Measurements from ENCODE around the gene APOL1.
"Not testable (repeated sequence)": the region's sequence is repeated elsewhere in the genome, so short reads cannot be mapped to it uniquely, and the experiment has no call there.

The APOL1 gene

GRCh38 chr22:36252754-36253522 is at the start of gene APOL1:
TSS of gene APOL1 (plus strand) at chr22:36253133. CDS start at chr22:36254956, 1,823 bp downstream.
- DNase-seq, result no peak

GRCh38 chr22:36203441-36203840 is 49.5 kb upstream of the APOL1 start:
- DNase-seq, result not testable (repeated sequence)

GRCh38 chr22:36204001-36204631 is 48.8 kb upstream of the APOL1 start:
- no peak for DNase-seq

DNA sequence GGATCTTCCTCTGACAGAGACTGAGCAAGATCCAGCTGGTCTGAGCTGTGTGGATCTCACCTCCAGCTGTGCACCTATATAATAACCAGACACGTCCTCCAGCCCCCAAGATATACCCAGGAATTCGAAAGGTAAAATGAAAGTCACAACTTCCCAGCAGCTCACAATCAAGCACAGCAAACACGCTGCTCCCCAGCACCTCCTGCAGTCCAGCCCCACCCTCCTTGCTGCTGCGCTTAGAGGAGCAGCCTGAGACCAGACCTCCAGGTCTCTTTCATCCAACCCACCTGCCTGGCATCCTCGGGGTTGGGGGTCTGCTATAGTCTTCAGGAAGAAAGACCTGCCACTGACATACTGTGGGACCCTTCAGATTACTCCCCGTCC is 48.3 kb upstream of the APOL1 start:
- DNase-seq, result no peak

DNA sequence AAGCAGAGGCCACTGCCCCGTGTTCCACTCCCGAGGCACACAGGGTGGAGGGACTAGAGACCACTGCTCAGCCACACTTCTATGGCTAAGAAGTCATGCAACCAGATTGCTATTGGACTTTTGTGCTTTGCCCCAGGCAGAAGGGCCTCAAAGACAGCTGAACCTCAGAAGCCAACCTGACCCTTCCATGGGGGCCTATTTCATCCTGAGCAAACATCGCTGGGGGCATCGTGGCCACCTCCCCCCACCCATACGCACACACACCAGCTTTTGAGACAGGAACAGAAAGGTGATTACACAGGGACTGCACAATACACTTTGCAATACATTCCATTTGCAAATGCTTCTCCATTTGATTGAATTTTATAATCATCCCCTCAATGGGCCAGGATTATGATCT is 47.4 kb upstream of the APOL1 start:
- not testable (repeated sequence) for DNase-seq

GRCh38 chr22:36206255-36206654 is 46.7 kb upstream of the APOL1 start:
- DNase-seq, result no peak

DNA sequence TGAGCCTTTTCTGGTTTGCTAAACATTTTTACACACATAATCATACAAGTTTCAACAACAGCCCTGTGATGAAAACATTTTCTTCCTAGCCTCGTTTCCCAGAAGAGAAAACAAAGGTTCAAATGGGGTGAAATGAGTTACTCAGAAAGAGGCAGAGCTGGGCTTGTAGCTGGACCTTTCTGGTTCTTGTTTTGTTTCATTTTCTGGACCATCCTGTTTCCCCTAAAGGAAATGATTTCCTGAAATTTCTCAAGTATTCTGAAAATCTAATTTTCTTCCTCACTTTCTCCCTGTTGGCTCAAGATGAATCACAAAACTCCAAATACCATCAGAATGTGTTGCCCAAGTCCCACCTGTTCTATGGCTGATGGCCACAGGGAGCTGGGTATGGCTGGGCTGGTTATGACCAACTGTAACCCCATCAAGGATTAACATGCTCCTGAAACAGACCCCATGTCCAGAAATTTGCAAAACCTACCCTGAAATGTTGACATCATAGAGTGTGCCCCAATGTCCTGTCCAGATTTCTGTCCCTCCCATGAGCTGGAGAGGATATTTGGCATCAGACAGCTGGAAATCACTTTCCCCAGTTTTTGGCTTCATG is 44.7 kb upstream of the APOL1 start:
- DNase-seq, result no peak

GRCh38 chr22:36208914-36209313 is 44.0 kb upstream of the APOL1 start:
- DNase-seq, result no peak

GRCh38 chr22:36209488-36209908 is 43.4 kb upstream of the APOL1 start:
- not testable (repeated sequence) for DNase-seq

DNA sequence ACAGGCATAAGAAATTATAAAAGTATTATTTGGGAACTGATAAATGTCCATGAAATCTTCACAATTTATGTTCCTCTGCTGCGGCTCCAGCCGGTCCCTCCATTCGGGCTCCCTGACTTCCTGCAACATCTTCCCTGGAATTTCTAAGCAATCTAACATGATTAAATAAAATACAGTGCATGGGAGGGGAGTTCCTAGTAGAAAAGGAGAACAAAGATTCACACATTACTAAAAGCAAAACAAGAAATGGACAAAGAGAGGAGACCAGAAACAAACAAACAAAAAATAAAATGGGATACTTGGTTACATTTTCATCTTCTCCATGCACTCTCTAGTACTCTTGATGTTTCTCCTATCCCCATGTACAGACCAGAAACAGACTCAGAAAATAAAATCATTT is 42.7 kb upstream of the APOL1 start:
- DNase-seq, result no peak

DNA sequence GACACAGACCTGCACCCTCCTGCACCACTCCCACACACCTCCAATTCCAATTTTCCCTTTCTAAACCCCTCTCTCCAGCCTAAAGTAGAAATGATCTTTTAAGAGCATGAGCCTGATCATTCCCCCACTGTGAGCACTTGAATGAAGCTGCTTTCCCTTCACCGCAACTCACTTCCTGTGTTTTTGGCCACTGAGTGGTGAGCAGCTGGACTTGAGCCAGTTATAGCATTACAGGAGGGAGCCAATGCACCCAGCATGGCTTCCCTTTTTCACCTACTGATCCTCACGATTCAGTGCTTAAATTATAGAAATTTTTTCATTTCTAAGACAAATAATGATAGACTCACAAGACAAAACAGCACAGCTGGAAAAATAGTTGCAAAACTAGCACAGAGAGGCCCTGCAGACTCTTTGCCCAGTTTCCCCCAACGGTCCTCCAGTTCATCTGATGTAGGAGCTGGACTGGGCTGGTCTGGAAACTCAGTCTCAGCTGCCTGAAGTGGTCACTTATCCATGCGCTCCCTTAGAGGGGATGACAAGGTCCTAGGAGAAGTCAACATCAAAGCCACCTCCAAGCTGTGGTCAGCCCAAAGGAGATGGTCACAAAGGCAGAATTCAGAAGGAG is 41.6 kb upstream of the APOL1 start:
- DNase-seq, result no peak

- no peak for DNase-seq
These were observed 40.0 kb upstream of the APOL1 start for GRCh38 chr22:36212901-36213300.

DNA sequence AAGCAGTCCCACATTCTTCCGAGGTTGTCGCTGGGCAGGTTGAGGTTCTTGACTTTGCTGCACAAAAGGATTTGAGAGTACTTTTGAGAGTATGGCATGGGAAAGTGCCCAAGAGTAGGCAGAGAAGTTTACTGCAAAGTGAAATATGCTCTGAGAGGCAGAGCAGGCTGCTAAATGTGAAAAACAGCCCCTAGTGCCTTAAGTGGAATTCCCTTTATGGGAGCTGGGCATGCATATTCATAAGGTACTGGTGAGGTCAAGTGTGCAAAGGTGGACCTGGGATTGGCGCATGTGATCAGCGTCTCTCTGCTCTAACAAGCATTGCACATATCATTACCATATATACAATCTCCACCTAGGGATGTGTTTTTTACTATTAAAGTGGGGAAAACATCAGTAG is 39.3 kb upstream of the APOL1 start:
- no peak for DNase-seq

DNA sequence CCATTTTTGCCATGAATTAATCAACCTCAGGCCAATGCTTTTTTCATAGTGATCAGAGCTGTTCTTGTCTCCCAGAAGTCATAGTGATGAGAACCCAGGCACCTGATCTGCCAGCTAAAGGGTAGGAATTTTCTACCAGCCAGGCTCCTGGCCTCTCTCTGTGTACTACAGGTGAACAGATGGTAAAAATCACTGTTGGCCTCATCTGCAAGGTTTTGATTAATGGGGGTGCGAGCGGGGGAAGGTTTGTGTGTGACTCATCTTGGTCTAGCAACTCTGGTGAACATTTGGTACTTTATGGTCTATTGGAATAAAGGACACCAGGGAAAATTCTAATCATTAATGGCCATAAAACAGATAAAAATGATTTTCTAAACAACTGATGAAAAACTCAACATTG is 37.0 kb upstream of the APOL1 start:
- no peak for DNase-seq

DNA sequence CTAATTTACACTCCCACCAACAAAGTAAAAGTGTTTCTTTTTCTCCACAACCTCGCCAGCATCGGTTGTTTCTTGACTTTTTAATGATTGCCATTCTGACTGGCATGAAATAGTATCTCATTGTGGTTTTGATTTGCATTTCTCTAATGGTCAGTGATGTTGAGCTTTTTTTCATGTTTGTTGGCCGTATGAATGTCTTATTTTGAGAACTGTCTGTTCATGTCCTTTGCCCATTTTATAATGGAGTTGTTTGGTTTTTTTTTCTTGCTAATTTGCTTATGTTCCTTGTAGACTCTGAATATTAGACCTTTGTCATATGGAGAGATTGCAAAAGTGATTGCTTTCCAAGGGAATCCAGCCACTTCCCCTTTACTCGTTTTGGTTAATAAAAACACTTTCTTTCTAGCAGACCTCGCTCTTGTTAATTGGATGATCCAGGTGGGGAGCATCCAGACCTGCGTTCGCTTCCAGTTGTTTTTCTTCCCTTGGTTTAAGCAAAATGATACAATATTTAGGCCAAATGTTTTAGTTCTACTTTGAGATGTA is 34.2 kb upstream of the APOL1 start:
- no peak for DNase-seq

DNA sequence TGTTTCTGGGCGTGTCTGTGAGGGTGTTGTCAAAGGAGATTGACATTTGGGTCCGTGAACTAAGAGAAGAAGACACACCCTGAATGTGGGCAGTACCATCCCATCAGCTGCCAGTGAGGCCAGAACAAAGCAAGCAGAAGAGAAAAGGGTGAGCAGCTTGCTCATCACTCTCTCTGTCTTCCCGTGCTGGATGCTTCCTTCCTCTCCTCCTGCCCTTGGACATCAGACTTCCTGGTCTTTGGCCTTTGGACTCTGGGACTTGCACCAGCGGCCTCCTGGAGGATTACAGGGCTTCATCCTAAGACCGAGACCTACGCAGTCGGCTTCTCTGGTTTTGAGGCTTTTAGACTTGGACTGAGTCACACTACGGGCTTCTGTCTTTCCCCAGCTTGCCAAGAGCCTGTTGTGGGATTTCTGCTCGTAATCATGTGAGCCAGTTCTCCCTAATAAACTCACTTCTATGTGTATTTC is 32.4 kb upstream of the APOL1 start:
- no peak for DNase-seq

- no peak for DNase-seq
These were observed 30.9 kb upstream of the APOL1 start for GRCh38 chr22:36221799-36222751.

DNA sequence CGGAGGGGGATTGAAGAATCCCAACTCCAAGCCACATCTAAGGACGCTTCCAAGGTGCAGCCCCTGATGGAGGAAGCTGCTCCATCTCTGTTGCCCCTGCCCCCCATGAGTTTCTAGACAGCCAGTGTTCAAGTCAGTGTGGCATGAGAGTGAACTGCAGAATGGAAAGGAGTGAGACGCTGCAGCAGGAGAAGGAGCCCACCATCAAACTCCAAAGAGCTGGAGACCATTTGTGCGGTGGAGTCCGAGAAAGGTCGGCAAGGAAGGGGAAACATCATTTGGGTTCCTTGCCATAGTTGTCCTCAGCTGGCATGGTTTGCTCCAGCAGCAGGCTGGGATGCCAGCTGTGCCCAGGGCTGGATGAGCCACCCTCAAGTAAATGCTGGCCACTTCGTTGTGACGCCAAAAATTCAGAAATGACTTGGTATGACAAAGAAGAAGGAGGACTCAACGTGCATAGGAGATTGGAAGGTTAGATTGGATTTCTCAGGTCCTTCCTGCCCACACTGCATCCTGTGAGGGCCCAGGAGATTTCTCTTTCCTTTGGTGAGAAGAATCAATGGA is 30.0 kb upstream of the APOL1 start:
- DNase-seq, result no peak

- DNase-seq, result no peak
These were observed 29.4 kb upstream of the APOL1 start for GRCh38 chr22:36223504-36223903.

DNA sequence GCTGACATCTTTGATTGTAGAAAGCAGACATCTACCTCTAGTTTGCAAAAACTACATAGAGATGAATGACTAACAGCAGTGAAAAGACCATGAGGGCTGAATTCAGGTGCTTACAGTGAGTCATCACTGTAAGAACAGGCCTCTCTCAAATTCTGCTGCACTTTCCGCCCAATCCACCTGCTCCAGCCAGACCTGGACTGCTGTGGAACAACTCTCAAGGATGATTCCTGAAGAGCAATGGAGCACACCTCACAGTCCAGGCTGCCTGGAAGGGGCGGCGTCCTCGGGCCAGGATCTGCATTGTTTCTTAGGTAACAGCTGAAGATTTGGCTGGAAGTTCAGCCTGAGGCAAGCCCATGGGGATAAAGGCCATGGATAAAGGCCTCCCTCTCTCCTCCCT is 28.7 kb upstream of the APOL1 start:
- no peak for DNase-seq

DNA sequence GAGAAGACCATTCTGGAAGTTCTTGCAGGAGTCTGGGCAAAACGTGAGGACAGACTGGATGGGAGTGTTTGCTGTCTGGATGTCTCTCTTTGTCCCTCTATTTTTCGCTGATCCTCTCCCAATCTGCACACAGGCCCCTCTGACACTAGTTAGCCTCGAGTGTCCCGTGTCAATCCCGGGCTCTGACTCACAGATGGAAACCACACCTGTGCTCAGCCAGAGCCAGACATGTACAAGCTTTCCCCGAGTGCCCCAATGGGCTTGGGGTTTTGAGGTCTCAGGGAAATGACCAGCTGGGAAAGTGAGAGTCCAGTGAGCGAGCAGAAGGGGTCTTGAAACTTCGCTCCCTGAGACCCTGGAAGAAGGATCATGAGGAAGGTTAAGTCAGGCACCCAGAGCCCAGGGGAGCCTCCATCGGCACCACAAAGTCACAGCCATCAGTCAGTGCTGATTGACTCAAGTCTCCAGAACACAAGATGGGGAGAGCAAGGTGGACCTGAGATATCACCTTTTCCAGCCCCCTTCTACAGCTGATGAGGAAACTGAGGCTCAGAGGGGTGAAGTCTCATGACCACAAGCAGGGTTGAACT is 27.5 kb upstream of the APOL1 start:
- no peak for DNase-seq

Data from NCI-H187 treated with DMSO at 0.1 percent for 48 hours (cell line).